K562 (cell line): ENCODE results near the gene OTOP3. TPM values are rescaled to one million over a fixed set of nuclear protein-coding genes. Genes with fewer than 3 reads are reported as not detected.

Experiments used
- ATAC-seq: fragments of 200-7000 bp; cut with Tn5 transposase; 3 replicates; pipeline ENCODE4 v1.9.1; 2020; ENCODE audit warnings: moderate library complexity
- BruUV-seq: library from RNA; stranded (reverse); fragments of 400-500 nt; replicated peaks from 2 replicates; lab custom pipeline; 2021; lab: Mats Ljungman, UMichigan
- CTCF ChIA-PET: fragments of 300-600 bp; formaldehyde crosslinking; extraction: SDS; loops from one replicate; lab custom pipeline; 2021; ENCODE audit warnings: low intra/inter-chr PET ratio; lab: Yijun Ruan, JAX
- POLR2A ChIA-PET: fragments of 300-600, 350-650 bp; sonication (Branson Sonifier 250); formaldehyde crosslinking; extraction: SDS; loops from one replicate; lab custom pipeline; 2021; ENCODE audit warnings: antibody characterized with exemption, inconsistent platforms; lab: Yijun Ruan, JAX
- DNase-seq, 4 experiments: peaks; one replicate each; pipeline versions ENCODE4 v3.0.0 to v3.0.0-alpha.2; 2011 to 2018; ENCODE audit warnings: low spot score in 3 of 4, mixed read lengths in 3 of 4; ENCODE audit errors: extremely low read depth in 1 of 4
- FAIRE-seq: peaks from 2 replicates; lab custom pipeline; 2011; peaks lifted over from hg19 to GRCh38; lab: Jason Lieb, UNC
- H2AFZ ChIP-seq: 2 replicates; pipeline ENCODE4 v1.6.0; 2011; ENCODE audit warnings: low read depth, low read length, control low read depth, inconsistent platforms
- H3K27ac ChIP-seq: fragments of 200-600 bp; 3 replicates; pipeline ENCODE4 v1.8.0; 2011; ENCODE audit warnings: low read depth, mild to moderate bottlenecking, control low read depth, inconsistent platforms, low read length, moderate library complexity, mixed read lengths; ENCODE audit errors: extremely low read depth
- H3K27me3 ChIP-seq, 2 experiments: fragments of 300-600 bp in 1 of 2; 2 replicates in 1 of 2; 3 replicates in 1 of 2; pipeline versions ENCODE4 v1.6.0 to v1.8.0; 2011; ENCODE audit warnings: inconsistent platforms in 2 of 2, low read length in 2 of 2, mild to moderate bottlenecking in 1 of 2, mixed read lengths in 1 of 2, moderate library complexity in 1 of 2; ENCODE audit not compliant: control insufficient read depth in 2 of 2, insufficient read depth in 2 of 2
- H3K36me3 ChIP-seq: fragments of 300-600 bp; 3 replicates; pipeline ENCODE4 v1.8.0; 2011; ENCODE audit warnings: mild to moderate bottlenecking, low read length, inconsistent platforms; ENCODE audit not compliant: control insufficient read depth, insufficient read depth
- H3K4me1 ChIP-seq, 2 experiments: fragments of 200-600 bp in 1 of 2; replicated peaks in 1 of 2; 2 replicates in 1 of 2; 3 replicates in 1 of 2; pipeline versions ENCODE4 v1.5.1 to v1.8.0; 2011; ENCODE audit warnings: inconsistent platforms in 2 of 2, low read length in 2 of 2, mild to moderate bottlenecking in 1 of 2, mixed read lengths in 1 of 2, moderate library complexity in 1 of 2; ENCODE audit not compliant: control insufficient read depth in 2 of 2, insufficient read depth in 2 of 2
- H3K4me2 ChIP-seq: 2 replicates; pipeline ENCODE4 v1.6.1; 2011; ENCODE audit warnings: low read length, control low read depth, inconsistent platforms, mixed read lengths; ENCODE audit not compliant: insufficient read depth
- H3K4me3 ChIP-seq: fragments of 200-600 bp; sonication (generic), shearing (Covaris generic); 2 replicates; pipeline ENCODE4 v1.5.1; 2016; ENCODE audit warnings: control low read depth, inconsistent platforms
- H3K79me2 ChIP-seq: fragments of 200-600 bp; 3 replicates; pipeline ENCODE4 v1.8.0; 2011; ENCODE audit warnings: low read length, inconsistent platforms; ENCODE audit not compliant: control insufficient read depth, insufficient read depth
- H3K9ac ChIP-seq, 2 experiments: 2 replicates each; pipeline versions ENCODE4 v1.6.0 to v1.6.1; 2011; ENCODE audit warnings: low read depth in 2 of 2, low read length in 2 of 2, control low read depth in 1 of 2, inconsistent platforms in 1 of 2, mild to moderate bottlenecking in 1 of 2, mixed read lengths in 1 of 2; ENCODE audit not compliant: insufficient read depth in 1 of 2
- H3K9me1 ChIP-seq: one replicate; pipeline ENCODE4 v1.6.0; 2011; ENCODE audit warnings: inconsistent platforms, mild to moderate bottlenecking, low read length, moderate library complexity; ENCODE audit not compliant: control insufficient read depth, insufficient read depth
- H3K9me3 ChIP-seq: replicated peaks from 2 replicates; pipeline ENCODE4 v1.5.1; 2011; ENCODE audit warnings: low read depth, low read length, inconsistent platforms; ENCODE audit not compliant: control insufficient read depth, insufficient read depth
- H4K20me1 ChIP-seq: replicated peaks from 2 replicates; pipeline ENCODE4 v1.6.1; 2011; ENCODE audit warnings: low read length, inconsistent platforms, mixed read lengths; ENCODE audit not compliant: control insufficient read depth, insufficient read depth
- BMI1 ChIP-seq: fragments of 150-350 bp; IDR thresholded peaks from 2 replicates; pipeline ENCODE4 v1.6.1; 2014; ENCODE audit warnings: low read length
- HEY1 ChIP-seq: fragments of 250-450 bp; sonication (Bioruptor Pico); IDR thresholded peaks from 2 replicates; pipeline ENCODE4 v1.5.0; 2020; ENCODE audit warnings: mild to moderate bottlenecking, moderate library complexity, borderline replicate concordance
- HNRNPK ChIP-seq: fragments of 200-400 bp; formaldehyde crosslinking; IDR thresholded peaks from one replicate; pipeline ENCODE4 v1.6.1; 2018; ENCODE audit warnings: mild to moderate bottlenecking, low read depth, low read length; ENCODE audit not compliant: poor library complexity, severe bottlenecking
- KLF10 ChIP-seq: fragments of 250-450 bp; sonication (Bioruptor Pico); IDR thresholded peaks from 2 replicates; pipeline ENCODE4 v1.6.1; 2021; ENCODE audit warnings: matching md5 sums
- NR2C2 ChIP-seq, 2 experiments: fragments of 200-800 bp in 1 of 2; sonication (Bioruptor generic) in 1 of 2; sonication (generic) in 1 of 2; formaldehyde crosslinking in 1 of 2; IDR thresholded peaks; 2 replicates each; pipeline versions ENCODE4 v1.6.1 to v1.8.0; 2016 to 2022; ENCODE audit warnings: mild to moderate bottlenecking in 1 of 2, missing compliant biosample characterization in 1 of 2, missing genetic modification characterization in 1 of 2, missing genetic modification reagents in 1 of 2
- SOX6 ChIP-seq: fragments of 450-650 bp; IDR thresholded peaks from 2 replicates; pipeline ENCODE4 v1.6.1; 2014; ENCODE audit warnings: mild to moderate bottlenecking
- TEAD2 ChIP-seq: fragments of 450-650 bp; IDR thresholded peaks from 2 replicates; pipeline ENCODE4 v1.6.1; 2016; ENCODE audit warnings: missing genetic modification characterization, control low read depth, missing compliant biosample characterization
- ZNF140 ChIP-seq: fragments of 250-450 bp; sonication (Bioruptor Pico); IDR thresholded peaks from 2 replicates; pipeline ENCODE4 v1.8.0; 2021; ENCODE audit warnings: moderate library complexity, mild to moderate bottlenecking, inconsistent platforms
- ZNF324 ChIP-seq: fragments of 250-450 bp; sonication (Bioruptor Pico); IDR thresholded peaks from 2 replicates; pipeline ENCODE4 v1.4.0; 2020; ENCODE audit warnings: mild to moderate bottlenecking
- ZNF384 ChIP-seq: IDR thresholded peaks from 2 replicates; pipeline ENCODE4 v1.6.1; 2012; ENCODE audit warnings: low read depth, low read length, improper control_type of control experiment
- WGBS: fragments of 100-300 bp; shearing (Covaris generic); methylation state at CpG from one replicate; pipeline ENCODE4 v1.1.6; 2016; ENCODE audit warnings: low coverage, mixed read lengths; ENCODE audit not compliant: insufficient coverage; ENCODE audit errors: missing lambda C conversion rate; 5-methylcytosine and 5-hydroxymethylcytosine counted together
- in situ Hi-C: fragments of 300-500 bp; cut with MboI; formaldehyde crosslinking; loops from 4 replicates; pipeline ENCODE4 v1.15.0; 2018; ENCODE audit warnings: inconsistent platforms, mixed read lengths
- intact Hi-C: fragments of 100-400 bp; cut with micrococcal nuclease; formaldehyde crosslinking; loops from 2 replicates; pipeline ENCODE4 v1.14.2; 2022
- polyA plus RNA-seq, 8 experiments: library from polyadenylated mRNA; depleted of rRNA in 4 of 8; stranded (reverse) in 5 of 8; unstranded in 3 of 8; fragments of >200 nt; fragmentation: Nextera tagmentation in 2 of 8; fragmentation: Illumina TruSeq in 1 of 8; extraction: Ambion mirVana in 2 of 8; extraction: Trizol in 1 of 8; gene quantifications; 2 replicates each; pipeline versions ENCODE4 v1.2.1 to v1.2.3, GENCODE V29; 2011 to 2014; ENCODE audit warnings: inconsistent platforms in 1 of 8, missing spikeins in 1 of 8
- total RNA-seq, 7 experiments: library from RNA; depleted of rRNA in 6 of 7; stranded (reverse); fragments of >200 nt in 6 of 7; fragmentation: Illumina TruSeq in 2 of 7; extraction: Trizol in 2 of 7; gene quantifications; 2 replicates each; pipeline versions ENCODE4 v1.2.1 to v1.2.3, GENCODE V29; 2011 to 2021; ENCODE audit warnings: low replicate concordance in 1 of 7
- TF ChIP-seq, protein P1 (sequence below): sonication (generic); formaldehyde crosslinking; IDR thresholded peaks from 2 replicates; pipeline ENCODE4 v1.8.1; 2023; ENCODE audit warnings: mild to moderate bottlenecking, missing genetic modification reagents
- TF ChIP-seq, protein P2 (sequence below): conservative IDR thresholded peaks from 2 replicates; pipeline ENCODE4 v1.6.1; 2011; ENCODE audit warnings: low read depth, mild to moderate bottlenecking, low read length; ENCODE audit not compliant: control insufficient read depth
- TF ChIP-seq, protein P3 (sequence below): fragments of 450-650 bp; IDR thresholded peaks from 2 replicates; pipeline ENCODE4 v1.6.1; 2017; ENCODE audit warnings: antibody characterized with exemption, mild to moderate bottlenecking

OTOP3 gene
- total and polyA plus RNA-seq, 9 of the 15 experiments (the other 6 are each of a cell fraction or from before 2014, with no cell fraction given), result not detected

DNA sequence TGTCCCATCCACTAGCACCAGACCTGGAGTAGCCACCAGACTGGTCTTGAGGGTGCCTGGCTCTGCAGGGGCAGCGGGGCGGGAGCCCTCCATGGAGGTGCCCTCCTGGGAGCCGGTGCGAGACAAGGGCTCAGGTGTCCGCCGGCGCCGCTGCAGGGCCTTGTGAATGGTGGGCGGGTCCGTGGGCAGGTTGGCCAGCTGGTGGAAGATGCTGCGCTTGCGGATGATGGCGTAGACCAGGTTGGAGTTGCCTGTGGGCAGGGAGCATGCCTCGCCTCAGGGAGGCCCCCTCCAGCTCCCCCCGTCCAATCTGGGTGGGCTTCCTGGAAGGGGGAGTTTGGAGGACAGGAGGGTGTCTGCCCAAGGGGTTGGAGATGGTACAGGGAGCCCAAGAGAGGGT is 18.4 kb downstream of the OTOP3 start:
- H3K4me2 ChIP-seq, result no peak overlapping the region
- no peak overlapping the region for H2AFZ ChIP-seq
- H3K4me3 ChIP-seq, result no peak overlapping the region
- no peak overlapping the region for H3K27ac ChIP-seq
- in situ Hi-C loops, result no loop called here
- H3K9me1 ChIP-seq, result no peaks in the 10 kb centered on the region
- POLR2A ChIA-PET, result interaction anchor here (0.5 to 0.6 kb wide), 2 partner anchors 29 to 1284 kb away, joined by 3 to 4 read pairs; no protein-coding TSS in a partner anchor
- TF ChIP-seq ZNF384, result no peak
- TF ChIP-seq SOX6, result no peak
- TF ChIP-seq TEAD2, result no peak
- TF ChIP-seq BMI1, result no peak
- TF ChIP-seq, protein P1, sequence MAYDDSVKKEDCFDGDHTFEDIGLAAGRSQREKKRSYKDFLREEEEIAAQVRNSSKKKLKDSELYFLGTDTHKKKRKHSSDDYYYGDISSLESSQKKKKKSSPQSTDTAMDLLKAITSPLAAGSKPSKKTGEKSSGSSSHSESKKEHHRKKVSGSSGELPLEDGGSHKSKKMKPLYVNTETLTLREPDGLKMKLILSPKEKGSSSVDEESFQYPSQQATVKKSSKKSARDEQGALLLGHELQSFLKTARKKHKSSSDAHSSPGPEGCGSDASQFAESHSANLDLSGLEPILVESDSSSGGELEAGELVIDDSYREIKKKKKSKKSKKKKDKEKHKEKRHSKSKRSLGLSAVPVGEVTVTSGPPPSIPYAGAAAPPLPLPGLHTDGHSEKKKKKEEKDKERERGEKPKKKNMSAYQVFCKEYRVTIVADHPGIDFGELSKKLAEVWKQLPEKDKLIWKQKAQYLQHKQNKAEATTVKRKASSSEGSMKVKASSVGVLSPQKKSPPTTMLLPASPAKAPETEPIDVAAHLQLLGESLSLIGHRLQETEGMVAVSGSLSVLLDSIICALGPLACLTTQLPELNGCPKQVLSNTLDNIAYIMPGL, result no peak
- no peak for TF ChIP-seq HNRNPK
- TF ChIP-seq, protein P2, sequence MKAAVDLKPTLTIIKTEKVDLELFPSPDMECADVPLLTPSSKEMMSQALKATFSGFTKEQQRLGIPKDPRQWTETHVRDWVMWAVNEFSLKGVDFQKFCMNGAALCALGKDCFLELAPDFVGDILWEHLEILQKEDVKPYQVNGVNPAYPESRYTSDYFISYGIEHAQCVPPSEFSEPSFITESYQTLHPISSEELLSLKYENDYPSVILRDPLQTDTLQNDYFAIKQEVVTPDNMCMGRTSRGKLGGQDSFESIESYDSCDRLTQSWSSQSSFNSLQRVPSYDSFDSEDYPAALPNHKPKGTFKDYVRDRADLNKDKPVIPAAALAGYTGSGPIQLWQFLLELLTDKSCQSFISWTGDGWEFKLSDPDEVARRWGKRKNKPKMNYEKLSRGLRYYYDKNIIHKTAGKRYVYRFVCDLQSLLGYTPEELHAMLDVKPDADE, result no peak
- TF ChIP-seq, protein P3, sequence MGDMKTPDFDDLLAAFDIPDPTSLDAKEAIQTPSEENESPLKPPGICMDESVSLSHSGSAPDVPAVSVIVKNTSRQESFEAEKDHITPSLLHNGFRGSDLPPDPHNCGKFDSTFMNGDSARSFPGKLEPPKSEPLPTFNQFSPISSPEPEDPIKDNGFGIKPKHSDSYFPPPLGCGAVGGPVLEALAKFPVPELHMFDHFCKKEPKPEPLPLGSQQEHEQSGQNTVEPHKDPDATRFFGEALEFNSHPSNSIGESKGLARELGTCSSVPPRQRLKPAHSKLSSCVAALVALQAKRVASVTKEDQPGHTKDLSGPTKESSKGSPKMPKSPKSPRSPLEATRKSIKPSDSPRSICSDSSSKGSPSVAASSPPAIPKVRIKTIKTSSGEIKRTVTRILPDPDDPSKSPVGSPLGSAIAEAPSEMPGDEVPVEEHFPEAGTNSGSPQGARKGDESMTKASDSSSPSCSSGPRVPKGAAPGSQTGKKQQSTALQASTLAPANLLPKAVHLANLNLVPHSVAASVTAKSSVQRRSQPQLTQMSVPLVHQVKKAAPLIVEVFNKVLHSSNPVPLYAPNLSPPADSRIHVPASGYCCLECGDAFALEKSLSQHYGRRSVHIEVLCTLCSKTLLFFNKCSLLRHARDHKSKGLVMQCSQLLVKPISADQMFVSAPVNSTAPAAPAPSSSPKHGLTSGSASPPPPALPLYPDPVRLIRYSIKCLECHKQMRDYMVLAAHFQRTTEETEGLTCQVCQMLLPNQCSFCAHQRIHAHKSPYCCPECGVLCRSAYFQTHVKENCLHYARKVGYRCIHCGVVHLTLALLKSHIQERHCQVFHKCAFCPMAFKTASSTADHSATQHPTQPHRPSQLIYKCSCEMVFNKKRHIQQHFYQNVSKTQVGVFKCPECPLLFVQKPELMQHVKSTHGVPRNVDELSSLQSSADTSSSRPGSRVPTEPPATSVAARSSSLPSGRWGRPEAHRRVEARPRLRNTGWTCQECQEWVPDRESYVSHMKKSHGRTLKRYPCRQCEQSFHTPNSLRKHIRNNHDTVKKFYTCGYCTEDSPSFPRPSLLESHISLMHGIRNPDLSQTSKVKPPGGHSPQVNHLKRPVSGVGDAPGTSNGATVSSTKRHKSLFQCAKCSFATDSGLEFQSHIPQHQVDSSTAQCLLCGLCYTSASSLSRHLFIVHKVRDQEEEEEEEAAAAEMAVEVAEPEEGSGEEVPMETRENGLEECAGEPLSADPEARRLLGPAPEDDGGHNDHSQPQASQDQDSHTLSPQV, result no peak
- no peak for TF ChIP-seq HEY1
- no peak for TF ChIP-seq KLF10 (CRISPR knock-in tag)
- TF ChIP-seq ZNF140, result no peak
- no peak for TF ChIP-seq ZNF324
- TF ChIP-seq NR2C2 (CRISPR knock-in tag; IDR thresholded peaks at IDR 0.05), result no peak
- no peak for TF ChIP-seq NR2C2 (tag; IDR thresholded peaks at IDR 0.05)
- intact Hi-C loops, result no loop called here
- H3K4me1 ChIP-seq, result peaks cover 0 to 50% of the 10 kb centered on the region in 2 experiments; a peak in 3 of 5 replicates
- no TSS peak for BruUV-seq
- H3K36me3 ChIP-seq, result no peaks in the 10 kb centered on the region
- H3K27me3 ChIP-seq, result peaks cover 8 to 28% of the 10 kb centered on the region in 2 experiments; a peak in 3 of 5 replicates
- CTCF ChIA-PET, result no interaction called here
- H3K79me2 ChIP-seq, result no peaks in the 10 kb centered on the region
- WGBS, result 39% methylated on average over 14 of the region's 15 CpGs
- FAIRE-seq, result no peak
- peak overlapping the region in 1 of 2 experiments; percentile 31; a peak in 1 of 4 replicates for H3K9ac ChIP-seq
- peaks cover 4% of the 10 kb centered on the region; the same call in 1 of the 2 replicates for H3K9me3 ChIP-seq
- no peak for ATAC-seq
- no peak for DNase-seq
- no peaks in the 10 kb centered on the region for H4K20me1 ChIP-seq
